ENCODE data around the gene CCSAP. TPM values are rescaled to one million over a fixed set of nuclear protein-coding genes. Genes with fewer than 3 reads are reported as not detected.

CCSAP gene
- total RNA-seq, 1 experiment from 2014 or later, result 11.1 TPM

- intact Hi-C loops (cut with micrococcal nuclease; ENCODE audit: unreplicated experiment), result no loop called here
- BruUV-seq (replicated peaks), result no TSS peak
- Mint-ChIP-seq H3K9me3 (ENCODE audit: low read depth, unreplicated experiment) (no peaks in the 10 kb centered on the region), H3K4me1 (ENCODE audit: low read depth, unreplicated experiment) (no peaks in the 10 kb centered on the region), H3K4me3 (ENCODE audit: low read depth, unreplicated experiment) (no peak overlapping the region), H3K27ac (ENCODE audit: unreplicated experiment) (no peak overlapping the region), H3K36me3 (ENCODE audit: insufficient read depth, unreplicated experiment) (peaks cover 6% of the 10 kb centered on the region), H3K27me3 (ENCODE audit: unreplicated experiment) (no peaks in the 10 kb centered on the region)
- DNase-seq, result no peak
- TF ChIP-seq, protein P1, sequence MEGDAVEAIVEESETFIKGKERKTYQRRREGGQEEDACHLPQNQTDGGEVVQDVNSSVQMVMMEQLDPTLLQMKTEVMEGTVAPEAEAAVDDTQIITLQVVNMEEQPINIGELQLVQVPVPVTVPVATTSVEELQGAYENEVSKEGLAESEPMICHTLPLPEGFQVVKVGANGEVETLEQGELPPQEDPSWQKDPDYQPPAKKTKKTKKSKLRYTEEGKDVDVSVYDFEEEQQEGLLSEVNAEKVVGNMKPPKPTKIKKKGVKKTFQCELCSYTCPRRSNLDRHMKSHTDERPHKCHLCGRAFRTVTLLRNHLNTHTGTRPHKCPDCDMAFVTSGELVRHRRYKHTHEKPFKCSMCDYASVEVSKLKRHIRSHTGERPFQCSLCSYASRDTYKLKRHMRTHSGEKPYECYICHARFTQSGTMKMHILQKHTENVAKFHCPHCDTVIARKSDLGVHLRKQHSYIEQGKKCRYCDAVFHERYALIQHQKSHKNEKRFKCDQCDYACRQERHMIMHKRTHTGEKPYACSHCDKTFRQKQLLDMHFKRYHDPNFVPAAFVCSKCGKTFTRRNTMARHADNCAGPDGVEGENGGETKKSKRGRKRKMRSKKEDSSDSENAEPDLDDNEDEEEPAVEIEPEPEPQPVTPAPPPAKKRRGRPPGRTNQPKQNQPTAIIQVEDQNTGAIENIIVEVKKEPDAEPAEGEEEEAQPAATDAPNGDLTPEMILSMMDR (IDR thresholded peaks at IDR 0.05; ENCODE audit: unreplicated experiment), result no peak
- CTCF ChIA-PET, result interaction anchor here (1.1 kb wide), 1 partner anchor 36 kb away, joined by 3 read pairs; no protein-coding TSS in a partner anchor
Measured at GRCh38 chr1:229309074-229309473, 33.8 kb downstream of the CCSAP start.

DNA sequence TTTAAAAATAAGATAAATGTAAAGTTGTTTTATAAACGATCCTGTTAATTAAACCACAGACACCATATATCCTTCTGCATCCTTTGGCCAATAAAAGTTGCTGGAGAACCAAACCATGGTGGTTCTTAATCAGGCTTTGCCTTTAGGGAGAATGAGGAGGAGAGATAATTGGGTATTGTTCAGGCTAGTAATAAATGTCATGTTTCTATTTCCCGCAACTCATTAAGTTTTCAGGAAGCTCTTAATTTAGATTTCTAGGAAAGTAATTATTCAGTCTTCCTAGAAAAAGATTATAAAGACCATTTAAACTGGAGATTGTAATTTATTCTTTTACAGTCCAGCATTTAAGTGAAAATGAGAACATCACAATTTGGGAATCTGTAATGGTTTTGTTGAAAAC, 37.5 kb downstream of the CCSAP start:
- H3K27ac Mint-ChIP-seq (ENCODE audit: unreplicated experiment), result no peak overlapping the region
- H3K27me3 Mint-ChIP-seq (ENCODE audit: unreplicated experiment), result no peaks in the 10 kb centered on the region
- no peak overlapping the region for H3K4me3 Mint-ChIP-seq (ENCODE audit: low read depth, unreplicated experiment)
- DNase-seq, result no peak
- intact Hi-C loops (cut with micrococcal nuclease; ENCODE audit: unreplicated experiment), result no loop called here
- TF ChIP-seq, protein P1 (IDR thresholded peaks at IDR 0.05; ENCODE audit: unreplicated experiment), result no peak
- H3K4me1 Mint-ChIP-seq (ENCODE audit: low read depth, unreplicated experiment), result no peaks in the 10 kb centered on the region
- no TSS peak for BruUV-seq (replicated peaks)
- CTCF ChIA-PET, result no interaction called here
- H3K36me3 Mint-ChIP-seq (ENCODE audit: insufficient read depth, unreplicated experiment), result peaks cover 6% of the 10 kb centered on the region
- H3K9me3 Mint-ChIP-seq (ENCODE audit: low read depth, unreplicated experiment), result no peaks in the 10 kb centered on the region

- no peak overlapping the region for H3K27ac Mint-ChIP-seq (ENCODE audit: unreplicated experiment)
- H3K4me3 Mint-ChIP-seq (ENCODE audit: low read depth, unreplicated experiment), result no peak overlapping the region
- intact Hi-C loops (cut with micrococcal nuclease; ENCODE audit: unreplicated experiment), result no loop called here
- H3K27me3 Mint-ChIP-seq (ENCODE audit: unreplicated experiment), result no peaks in the 10 kb centered on the region
- BruUV-seq (replicated peaks), result TSS peak; percentile 16
- H3K36me3 Mint-ChIP-seq (ENCODE audit: insufficient read depth, unreplicated experiment), result no peaks in the 10 kb centered on the region
- H3K4me1 Mint-ChIP-seq (ENCODE audit: low read depth, unreplicated experiment), result no peaks in the 10 kb centered on the region
- TF ChIP-seq, protein P1 (IDR thresholded peaks at IDR 0.05; ENCODE audit: unreplicated experiment), result no peak
- DNase-seq, result no peak
- H3K9me3 Mint-ChIP-seq (ENCODE audit: low read depth, unreplicated experiment), result no peaks in the 10 kb centered on the region
- CTCF ChIA-PET, result no interaction called here
Measured at GRCh38 chr1:229303855-229304254, 39.0 kb downstream of the CCSAP start.

GRCh38 chr1:229302740-229303139, 40.1 kb downstream of the CCSAP start:
- H3K9me3 Mint-ChIP-seq (ENCODE audit: low read depth, unreplicated experiment), result no peaks in the 10 kb centered on the region
- H3K27ac Mint-ChIP-seq (ENCODE audit: unreplicated experiment), result no peak overlapping the region
- no peaks in the 10 kb centered on the region for H3K4me1 Mint-ChIP-seq (ENCODE audit: low read depth, unreplicated experiment)
- H3K27me3 Mint-ChIP-seq (ENCODE audit: unreplicated experiment), result no peaks in the 10 kb centered on the region
- H3K4me3 Mint-ChIP-seq (ENCODE audit: low read depth, unreplicated experiment), result no peak overlapping the region
- intact Hi-C loops (cut with micrococcal nuclease; ENCODE audit: unreplicated experiment), result no loop called here
- CTCF ChIA-PET, result no interaction called here
- TF ChIP-seq, protein P1 (IDR thresholded peaks at IDR 0.05; ENCODE audit: unreplicated experiment), result no peak
- DNase-seq, result no peak
- no TSS peak for BruUV-seq (replicated peaks)
- H3K36me3 Mint-ChIP-seq (ENCODE audit: insufficient read depth, unreplicated experiment), result no peaks in the 10 kb centered on the region
